ENCODE results near the gene UBE2Q2.
"Not testable (repeated sequence)": the region's sequence is repeated elsewhere in the genome, so short reads cannot be mapped to it uniquely, and the experiment has no call there.

UBE2Q2 gene

GRCh38 chr15:75840659-75841058 lies 2.6 kb upstream of the UBE2Q2 start:
- no peak overlapping the region for H3K4me3 ChIP-seq (ENCODE audit: low read depth, low read length)
- no peak for TF ChIP-seq CTCF (IDR thresholded peaks at IDR 0.05; ENCODE audit: borderline replicate concordance, insufficient read depth, low read depth, low read length)

- H3K4me3 ChIP-seq (ENCODE audit: low read depth, low read length), result no peak overlapping the region
- no peak for TF ChIP-seq CTCF (IDR thresholded peaks at IDR 0.05; ENCODE audit: borderline replicate concordance, insufficient read depth, low read depth, low read length)
Observed at GRCh38 chr15:75841626-75842025, 1.6 kb upstream of the UBE2Q2 start.

- no peak for TF ChIP-seq CTCF (IDR thresholded peaks at IDR 0.05; ENCODE audit: borderline replicate concordance, insufficient read depth, low read depth, low read length)
- H3K4me3 ChIP-seq (ENCODE audit: low read depth, low read length), result peak overlapping the region; percentile 94
Observed at GRCh38 chr15:75843678-75844581, 683 bp downstream of the UBE2Q2 start.

DNA sequence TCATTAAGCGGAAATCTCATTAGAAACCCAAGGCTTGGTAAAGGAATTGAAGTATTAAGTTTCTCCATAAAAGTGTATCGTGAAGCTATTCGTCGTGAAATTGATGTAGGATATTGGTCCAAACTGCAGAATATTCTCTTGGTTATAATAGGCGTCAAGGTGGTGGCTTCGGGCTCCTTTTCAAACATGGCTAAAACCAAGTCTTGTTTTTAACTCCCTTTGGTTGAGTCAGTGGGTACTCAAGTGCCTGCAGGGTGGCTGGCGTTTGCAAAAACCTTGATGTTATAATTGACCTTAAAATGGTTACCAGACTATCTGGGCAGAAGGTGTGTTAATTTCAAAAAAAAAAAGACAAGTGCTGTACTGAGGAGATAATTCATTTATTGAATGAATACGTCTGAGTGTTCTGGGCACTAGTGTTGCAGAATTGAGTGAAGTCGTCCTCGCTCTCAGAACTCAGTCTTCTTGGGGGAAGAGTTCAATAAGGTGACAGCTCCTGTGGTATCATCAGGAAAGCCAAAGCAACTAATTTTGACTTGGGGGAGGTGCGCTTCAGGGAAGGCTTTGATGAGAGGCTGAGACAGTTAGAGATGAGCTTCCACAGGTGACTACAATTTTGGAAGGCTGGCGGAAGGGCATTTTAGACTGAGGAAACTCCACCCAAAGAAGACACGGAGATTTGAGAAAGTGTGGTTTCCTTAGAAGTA lies 1.5 kb downstream of the UBE2Q2 start:
- TF ChIP-seq CTCF (IDR thresholded peaks at IDR 0.05; ENCODE audit: borderline replicate concordance, insufficient read depth, low read depth, low read length), result no peak

GRCh38 chr15:75849167-75849566 lies 5.9 kb downstream of the UBE2Q2 start:
- no peak overlapping the region for H3K4me3 ChIP-seq (ENCODE audit: low read depth, low read length)
- TF ChIP-seq CTCF (IDR thresholded peaks at IDR 0.05; ENCODE audit: borderline replicate concordance, insufficient read depth, low read depth, low read length), result no peak

More for the DNA sequence above, 1.5 kb downstream of the UBE2Q2 start:
- peak overlapping the region; percentile 94 for H3K4me3 ChIP-seq (ENCODE audit: low read depth, low read length)

DNA sequence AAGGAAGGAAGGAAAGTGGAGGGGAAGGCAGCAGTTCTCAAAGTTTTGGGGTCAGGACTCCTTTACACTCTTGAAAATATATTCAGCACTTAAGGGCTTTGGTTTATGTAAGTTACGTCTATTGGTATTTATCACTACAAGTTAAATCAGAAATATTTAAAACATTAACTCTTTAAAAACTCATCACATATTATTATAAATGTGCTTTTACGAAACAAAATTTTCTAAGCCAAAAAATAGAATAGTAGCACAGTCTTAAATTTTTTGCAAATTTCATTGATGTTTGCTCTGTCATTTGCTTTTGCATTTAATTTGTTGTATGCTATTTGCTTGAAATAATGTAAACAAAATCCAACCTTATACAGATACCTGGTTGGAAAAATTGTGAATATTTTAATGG lies 7.5 kb downstream of the UBE2Q2 start:
- no peak for TF ChIP-seq CTCF (IDR thresholded peaks at IDR 0.05; ENCODE audit: borderline replicate concordance, insufficient read depth, low read depth, low read length)
- H3K4me3 ChIP-seq (ENCODE audit: low read depth, low read length), result no peak overlapping the region

GRCh38 chr15:75851566-75851965 lies 8.3 kb downstream of the UBE2Q2 start:
- H3K4me3 ChIP-seq (ENCODE audit: low read depth, low read length), result not testable (repeated sequence)

Data from GM12875 (cell line).